Spleen (tissue), 7 donors: Measurements from ENCODE around the gene TMEM91.

Experiments
- CTCF ChIP-seq, 11 experiments: fragments of 200-600 bp in 7 of 11; fragments of 450-650 bp in 4 of 11; sonication (generic) in 4 of 11; IDR thresholded peaks in 8 of 11; conservative IDR thresholded peaks in 3 of 11; 1 replicate in 7 of 11; 2 replicates in 4 of 11; pipeline versions ENCODE4 v1.4.0 to v1.8.0; 2016 to 2021; ENCODE audit warnings: antibody characterized with exemption in 11 of 11, inconsistent platforms in 4 of 11, mild to moderate bottlenecking in 1 of 11
- POLR2A ChIP-seq, 3 donors: fragments of 450-650 bp; IDR thresholded peaks; one replicate each; pipeline ENCODE4 v1.5.1; 2017; ENCODE audit warnings: antibody characterized with exemption in 3 of 3, mild to moderate bottlenecking in 1 of 3
- POLR2AphosphoS5 ChIP-seq, 3 donors: sonication (generic); formaldehyde crosslinking; IDR thresholded peaks; one replicate each; pipeline ENCODE4 v1.5.1; 2017; ENCODE audit warnings: antibody characterized with exemption in 3 of 3
- donor health status: DM: no; HTN: no; CAD: no; lungs with moderate emphysema.
- donor health status: DM: no; HTN: no; CAD: no.
- donor health status: DM: no; HTN: no; CAD: no.

DNA sequence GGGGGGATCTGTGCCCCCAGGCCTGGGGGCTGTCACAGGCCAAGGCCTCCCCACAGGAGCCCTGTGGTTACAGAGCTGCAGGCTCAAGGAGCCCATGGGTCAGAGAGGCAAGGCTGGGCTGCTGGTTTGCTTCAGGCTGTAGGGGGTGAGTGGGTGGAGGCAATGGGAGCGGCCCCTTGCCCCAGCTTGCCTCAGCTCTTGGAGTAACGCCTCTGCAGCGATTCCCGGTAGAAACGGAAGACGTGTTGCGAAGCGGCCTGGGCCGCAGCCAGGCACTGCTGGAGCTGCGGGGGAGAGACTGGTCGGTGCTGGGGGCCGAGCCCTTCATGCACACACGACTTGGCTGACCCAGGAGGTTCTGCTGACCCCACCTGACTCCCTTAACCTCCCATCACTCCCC lies 10.1 kb downstream of the TMEM91 start:
- no peak for TF ChIP-seq CTCF (IDR thresholded peaks at IDR 0.05 in 8 of 11, conservative IDR thresholded peaks at IDR 0.05 in 3 of 11)
- TF ChIP-seq POLR2A (IDR thresholded peaks at IDR 0.05), result no peak
- TF ChIP-seq POLR2AphosphoS5 (IDR thresholded peaks at IDR 0.05), result peak in 2 of 3 donors; percentile 56 to 77
